ENCODE results near the gene DNAH14.

Gene DNAH14

GRCh38 chr1:225242611-225243010, 313.1 kb downstream of the DNAH14 start:
- no peak overlapping the region for H3K9ac ChIP-seq (ENCODE audit: low read length)
- no peaks in the 10 kb centered on the region for H3K27me3 ChIP-seq (ENCODE audit: control insufficient read depth, insufficient read depth, low read length)
- no peak overlapping the region for H3K4me3 ChIP-seq (ENCODE audit: low read length)
- H3K9me3 ChIP-seq (ENCODE audit: control insufficient read depth, low read length), result peaks cover 3% of the 10 kb centered on the region
- no peaks in the 10 kb centered on the region for H3K4me1 ChIP-seq (ENCODE audit: control insufficient read depth, insufficient read depth, low read length)
- no peaks in the 10 kb centered on the region for H3K36me3 ChIP-seq (ENCODE audit: control insufficient read depth, insufficient read depth, low read length)

- Histone ChIP-seq H3K4me1 (ENCODE audit: control insufficient read depth, insufficient read depth, low read length) (no peaks in the 10 kb centered on the region), H3K4me3 (ENCODE audit: low read length) (no peak overlapping the region), H3K9ac (ENCODE audit: low read length) (no peak overlapping the region), H3K9me3 (ENCODE audit: control insufficient read depth, low read length) (no peaks in the 10 kb centered on the region), H3K27me3 (ENCODE audit: control insufficient read depth, insufficient read depth, low read length) (no peaks in the 10 kb centered on the region), H3K36me3 (ENCODE audit: control insufficient read depth, insufficient read depth, low read length) (no peaks in the 10 kb centered on the region)
Observed at GRCh38 chr1:225250432-225250831, 321.0 kb downstream of the DNAH14 start.

- no peak overlapping the region for H3K4me3 ChIP-seq (ENCODE audit: low read length)
- H3K9me3 ChIP-seq (ENCODE audit: control insufficient read depth, low read length), result no peaks in the 10 kb centered on the region
- no peaks in the 10 kb centered on the region for H3K27me3 ChIP-seq (ENCODE audit: control insufficient read depth, insufficient read depth, low read length)
- H3K4me1 ChIP-seq (ENCODE audit: control insufficient read depth, insufficient read depth, low read length), result no peaks in the 10 kb centered on the region
- no peaks in the 10 kb centered on the region for H3K36me3 ChIP-seq (ENCODE audit: control insufficient read depth, insufficient read depth, low read length)
- no peak overlapping the region for H3K9ac ChIP-seq (ENCODE audit: low read length)
Observed at GRCh38 chr1:225253173-225253572, 323.7 kb downstream of the DNAH14 start.

DNA sequence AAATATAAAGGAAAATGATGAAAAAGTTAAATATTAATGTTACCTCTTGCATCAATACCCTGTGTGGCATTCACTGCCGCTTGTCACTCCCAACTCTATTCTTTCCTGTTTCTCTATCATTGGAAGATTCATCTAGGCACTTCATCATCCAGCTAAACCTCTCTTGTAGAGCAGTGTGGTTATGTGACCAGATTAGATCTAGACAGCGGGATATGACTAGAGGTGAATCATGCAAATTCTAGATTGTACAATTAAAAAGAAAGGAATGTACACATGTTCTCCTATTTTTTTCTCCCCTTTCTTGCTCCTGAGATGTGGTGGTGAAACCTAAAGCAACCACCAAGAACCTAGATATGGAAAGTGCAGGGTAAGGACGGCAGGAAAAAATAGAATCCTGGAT, 324.3 kb downstream of the DNAH14 start:
- Histone ChIP-seq H3K9ac (ENCODE audit: low read length) (no peak overlapping the region), H3K4me3 (ENCODE audit: low read length) (no peak overlapping the region), H3K4me1 (ENCODE audit: control insufficient read depth, insufficient read depth, low read length) (no peaks in the 10 kb centered on the region), H3K36me3 (ENCODE audit: control insufficient read depth, insufficient read depth, low read length) (no peaks in the 10 kb centered on the region), H3K27me3 (ENCODE audit: control insufficient read depth, insufficient read depth, low read length) (no peaks in the 10 kb centered on the region), H3K9me3 (ENCODE audit: control insufficient read depth, low read length) (no peaks in the 10 kb centered on the region)

DNA sequence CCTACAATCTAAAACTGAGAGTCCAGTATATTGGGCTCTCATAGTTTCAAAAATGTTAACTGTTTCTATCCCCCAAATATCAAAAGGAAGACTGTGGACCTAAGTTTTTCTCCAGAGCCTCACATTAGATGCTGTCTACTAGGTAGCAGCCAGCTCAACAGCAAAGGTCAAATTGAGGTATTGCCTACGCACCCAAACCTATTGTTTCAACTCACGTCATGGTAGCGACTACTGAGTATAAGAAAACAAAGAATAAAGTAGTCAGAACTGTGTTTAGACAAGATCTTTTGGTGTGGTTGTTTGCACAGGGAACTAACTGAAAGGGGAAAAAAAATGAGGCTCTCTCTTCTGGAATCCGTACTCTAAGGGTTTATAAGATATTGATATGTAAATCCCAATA, 325.2 kb downstream of the DNAH14 start:
- Histone ChIP-seq H3K4me3 (ENCODE audit: low read length) (no peak overlapping the region), H3K9me3 (ENCODE audit: control insufficient read depth, low read length) (no peaks in the 10 kb centered on the region), H3K4me1 (ENCODE audit: control insufficient read depth, insufficient read depth, low read length) (no peaks in the 10 kb centered on the region), H3K27me3 (ENCODE audit: control insufficient read depth, insufficient read depth, low read length) (no peaks in the 10 kb centered on the region), H3K9ac (ENCODE audit: low read length) (no peak overlapping the region), H3K36me3 (ENCODE audit: control insufficient read depth, insufficient read depth, low read length) (no peaks in the 10 kb centered on the region)

DNA sequence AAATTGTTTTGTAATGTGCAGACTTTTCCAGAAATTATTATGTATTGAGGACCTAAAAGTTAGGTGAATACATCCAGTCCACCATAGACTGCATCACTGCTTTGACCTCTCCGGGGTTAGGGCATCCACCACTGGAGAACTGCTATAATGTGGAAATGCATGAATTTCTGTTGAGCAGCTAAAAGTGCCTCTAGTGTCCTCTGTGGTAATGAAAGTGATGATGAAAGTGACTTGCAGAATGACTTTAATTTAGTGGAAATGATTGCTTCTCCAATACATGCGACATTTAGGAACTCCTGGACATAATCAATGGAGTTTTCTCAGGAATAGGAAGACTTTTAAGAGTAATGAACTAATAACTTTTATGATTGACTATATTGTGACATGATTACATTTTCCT, 327.6 kb downstream of the DNAH14 start:
- no peaks in the 10 kb centered on the region for H3K9me3 ChIP-seq (ENCODE audit: control insufficient read depth, low read length)
- no peak overlapping the region for H3K9ac ChIP-seq (ENCODE audit: low read length)
- H3K36me3 ChIP-seq (ENCODE audit: control insufficient read depth, insufficient read depth, low read length), result no peaks in the 10 kb centered on the region
- H3K27me3 ChIP-seq (ENCODE audit: control insufficient read depth, insufficient read depth, low read length), result no peaks in the 10 kb centered on the region
- H3K4me3 ChIP-seq (ENCODE audit: low read length), result no peak overlapping the region
- H3K4me1 ChIP-seq (ENCODE audit: control insufficient read depth, insufficient read depth, low read length), result no peaks in the 10 kb centered on the region

GRCh38 chr1:225258811-225259210, 329.3 kb downstream of the DNAH14 start:
- Histone ChIP-seq H3K9me3 (ENCODE audit: control insufficient read depth, low read length) (no peaks in the 10 kb centered on the region), H3K27me3 (ENCODE audit: control insufficient read depth, insufficient read depth, low read length) (no peaks in the 10 kb centered on the region), H3K36me3 (ENCODE audit: control insufficient read depth, insufficient read depth, low read length) (no peaks in the 10 kb centered on the region), H3K4me1 (ENCODE audit: control insufficient read depth, insufficient read depth, low read length) (no peaks in the 10 kb centered on the region), H3K9ac (ENCODE audit: low read length) (no peak overlapping the region), H3K4me3 (ENCODE audit: low read length) (no peak overlapping the region)

DNA sequence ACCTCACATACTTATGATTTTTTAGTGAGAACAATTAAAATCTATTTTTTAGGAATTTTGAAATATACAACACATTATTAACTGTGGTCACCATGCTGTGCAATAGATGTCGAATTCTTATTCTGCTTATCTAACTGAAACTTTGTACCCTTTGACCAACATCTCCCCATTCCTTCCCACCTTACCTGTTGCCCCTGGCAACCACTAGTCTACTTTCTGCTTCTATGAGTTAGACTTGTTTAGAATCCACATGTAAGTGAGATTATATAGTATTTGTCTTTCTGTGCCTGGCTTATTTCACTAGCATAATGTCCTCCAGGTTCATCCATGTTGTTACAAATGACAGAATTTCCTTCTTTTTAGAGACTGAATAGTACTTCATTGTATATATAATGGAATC, 330.1 kb downstream of the DNAH14 start:
- H3K36me3 ChIP-seq (ENCODE audit: control insufficient read depth, insufficient read depth, low read length), result no peaks in the 10 kb centered on the region
- no peaks in the 10 kb centered on the region for H3K4me1 ChIP-seq (ENCODE audit: control insufficient read depth, insufficient read depth, low read length)
- H3K9me3 ChIP-seq (ENCODE audit: control insufficient read depth, low read length), result no peaks in the 10 kb centered on the region
- H3K27me3 ChIP-seq (ENCODE audit: control insufficient read depth, insufficient read depth, low read length), result no peaks in the 10 kb centered on the region
- H3K4me3 ChIP-seq (ENCODE audit: low read length), result no peak overlapping the region
- no peak overlapping the region for H3K9ac ChIP-seq (ENCODE audit: low read length)

GRCh38 chr1:225260319-225260718, 330.8 kb downstream of the DNAH14 start:
- Histone ChIP-seq H3K9me3 (ENCODE audit: control insufficient read depth, low read length) (no peaks in the 10 kb centered on the region), H3K4me3 (ENCODE audit: low read length) (no peak overlapping the region), H3K27me3 (ENCODE audit: control insufficient read depth, insufficient read depth, low read length) (no peaks in the 10 kb centered on the region), H3K9ac (ENCODE audit: low read length) (no peak overlapping the region), H3K36me3 (ENCODE audit: control insufficient read depth, insufficient read depth, low read length) (no peaks in the 10 kb centered on the region), H3K4me1 (ENCODE audit: control insufficient read depth, insufficient read depth, low read length) (no peaks in the 10 kb centered on the region)

DNA sequence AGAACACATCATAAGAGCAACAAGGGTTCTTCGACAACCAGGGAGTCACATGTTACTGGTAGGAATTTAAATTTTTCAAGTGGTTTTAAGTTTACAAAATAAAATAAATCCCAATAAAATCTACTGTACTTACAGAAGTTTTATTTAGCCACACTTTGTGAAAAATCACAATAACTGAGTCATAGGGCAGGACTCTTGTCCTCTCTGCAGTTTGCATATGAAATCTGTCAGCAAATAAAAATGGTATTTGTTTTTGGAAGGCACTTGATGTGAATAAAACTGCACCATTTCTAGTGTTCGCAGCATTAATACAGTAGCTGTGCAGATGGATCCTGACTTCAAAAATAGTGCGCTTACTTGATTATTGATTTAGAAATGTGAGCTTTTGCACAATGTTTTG, 348.0 kb downstream of the DNAH14 start:
- Histone ChIP-seq H3K4me3 (ENCODE audit: low read length) (no peak overlapping the region), H3K9ac (ENCODE audit: low read length) (no peak overlapping the region), H3K27me3 (ENCODE audit: control insufficient read depth, insufficient read depth, low read length) (no peaks in the 10 kb centered on the region), H3K36me3 (ENCODE audit: control insufficient read depth, insufficient read depth, low read length) (no peaks in the 10 kb centered on the region), H3K9me3 (ENCODE audit: control insufficient read depth, low read length) (no peaks in the 10 kb centered on the region), H3K4me1 (ENCODE audit: control insufficient read depth, insufficient read depth, low read length) (no peaks in the 10 kb centered on the region)

DNA sequence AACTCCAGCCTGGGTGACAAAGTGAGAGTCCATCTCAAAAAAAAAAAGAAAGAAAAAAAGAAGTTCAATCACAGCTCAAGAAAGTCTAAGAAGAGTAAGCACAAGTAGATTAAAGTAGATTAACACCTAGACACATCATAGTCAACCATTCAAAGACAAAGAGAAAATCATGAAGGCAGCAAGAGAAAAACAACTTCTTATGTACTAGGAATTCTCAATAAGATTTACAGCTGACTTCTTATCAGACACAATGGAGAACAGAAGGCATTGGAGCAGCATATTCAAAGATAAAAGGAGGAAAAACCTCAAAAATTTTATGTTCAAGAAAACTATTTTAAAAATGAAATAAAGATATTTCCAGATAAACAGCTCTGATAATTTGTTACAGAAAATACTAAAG, 351.1 kb downstream of the DNAH14 start:
- H3K36me3 ChIP-seq (ENCODE audit: control insufficient read depth, insufficient read depth, low read length), result no peaks in the 10 kb centered on the region
- no peaks in the 10 kb centered on the region for H3K4me1 ChIP-seq (ENCODE audit: control insufficient read depth, insufficient read depth, low read length)
- no peak overlapping the region for H3K4me3 ChIP-seq (ENCODE audit: low read length)
- H3K27me3 ChIP-seq (ENCODE audit: control insufficient read depth, insufficient read depth, low read length), result no peaks in the 10 kb centered on the region
- no peaks in the 10 kb centered on the region for H3K9me3 ChIP-seq (ENCODE audit: control insufficient read depth, low read length)
- no peak overlapping the region for H3K9ac ChIP-seq (ENCODE audit: low read length)

- H3K36me3 ChIP-seq (ENCODE audit: control insufficient read depth, insufficient read depth, low read length), result no peaks in the 10 kb centered on the region
- H3K4me1 ChIP-seq (ENCODE audit: control insufficient read depth, insufficient read depth, low read length), result no peaks in the 10 kb centered on the region
- no peaks in the 10 kb centered on the region for H3K27me3 ChIP-seq (ENCODE audit: control insufficient read depth, insufficient read depth, low read length)
- H3K4me3 ChIP-seq (ENCODE audit: low read length), result no peak overlapping the region
- no peak overlapping the region for H3K9ac ChIP-seq (ENCODE audit: low read length)
- H3K9me3 ChIP-seq (ENCODE audit: control insufficient read depth, low read length), result no peaks in the 10 kb centered on the region
Observed at GRCh38 chr1:225290244-225290643, 360.8 kb downstream of the DNAH14 start.

DNA sequence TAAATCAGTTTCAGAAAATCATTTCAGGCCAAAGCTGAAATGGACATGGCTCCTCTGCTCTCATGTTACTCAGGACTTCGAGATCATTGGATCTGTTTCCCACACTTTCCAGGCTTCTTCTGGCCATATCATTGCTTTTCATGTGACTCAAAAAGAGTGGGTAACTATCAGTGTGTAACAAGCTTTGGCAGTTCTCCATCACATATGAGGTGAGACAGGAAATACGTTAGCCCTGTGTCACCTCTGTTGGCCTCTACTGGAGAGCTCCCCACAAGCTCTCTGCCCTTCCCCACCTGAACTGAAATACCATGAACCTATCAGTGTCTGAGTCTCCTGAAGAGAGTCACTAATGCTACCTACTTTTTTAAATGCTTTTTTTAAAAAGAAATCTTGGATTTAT, 370.1 kb downstream of the DNAH14 start:
- no peaks in the 10 kb centered on the region for H3K36me3 ChIP-seq (ENCODE audit: control insufficient read depth, insufficient read depth, low read length)

More for the DNA sequence above, 370.1 kb downstream of the DNAH14 start:
- Histone ChIP-seq H3K4me1 (ENCODE audit: control insufficient read depth, insufficient read depth, low read length) (no peaks in the 10 kb centered on the region), H3K27me3 (ENCODE audit: control insufficient read depth, insufficient read depth, low read length) (no peaks in the 10 kb centered on the region), H3K9me3 (ENCODE audit: control insufficient read depth, low read length) (no peaks in the 10 kb centered on the region), H3K4me3 (ENCODE audit: low read length) (no peak overlapping the region), H3K9ac (ENCODE audit: low read length) (no peak overlapping the region)
